CD4-positive, alpha-beta T cell treated with Interleukin-4 for 4 hours (primary cell): ENCODE results near the gene SCG5.

Experiments
- DNase-seq: peaks from one replicate; pipeline ENCODE4 v3.0.0-alpha.2; 2020

Gene SCG5

DNA sequence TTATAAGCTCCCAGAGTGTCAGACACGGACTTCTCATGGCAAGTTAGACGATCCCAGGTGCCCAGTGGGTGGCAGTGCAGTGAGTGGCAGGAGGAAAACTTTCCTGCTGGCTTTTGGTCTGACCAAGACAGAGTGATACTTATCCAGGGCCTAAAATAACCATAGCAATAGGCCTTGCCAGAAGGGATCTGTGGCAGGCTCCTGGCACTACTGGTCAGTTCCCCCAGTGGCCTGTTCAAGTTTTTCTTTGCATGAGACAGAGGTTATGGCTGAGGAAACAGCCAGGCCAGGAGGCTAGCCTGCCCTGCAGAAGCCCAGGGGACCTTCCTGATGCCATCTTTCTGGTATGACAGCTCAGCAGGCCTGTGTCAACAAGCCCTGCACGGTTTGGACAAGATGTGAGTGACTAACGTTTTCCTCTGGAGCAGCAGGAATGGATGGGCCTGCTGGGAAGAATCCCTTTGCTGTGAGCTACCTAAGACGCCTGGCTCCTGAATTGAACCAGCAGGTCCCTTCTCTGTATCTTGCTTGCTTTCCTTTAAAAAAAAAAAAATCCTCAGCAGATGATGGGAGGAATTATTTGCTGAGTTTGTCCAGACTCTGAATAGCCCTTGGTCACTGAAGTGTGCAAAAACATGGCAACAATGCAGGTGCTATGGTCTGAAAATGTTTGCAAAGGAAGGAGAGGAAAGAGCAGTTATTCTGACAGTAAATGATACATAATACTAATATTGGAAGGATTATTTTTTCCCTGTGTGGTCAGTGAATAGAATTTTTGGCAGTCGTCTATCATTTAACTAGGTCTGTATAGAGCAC is 18.0 kb downstream of the SCG5 start:
- no peak for DNase-seq

DNA sequence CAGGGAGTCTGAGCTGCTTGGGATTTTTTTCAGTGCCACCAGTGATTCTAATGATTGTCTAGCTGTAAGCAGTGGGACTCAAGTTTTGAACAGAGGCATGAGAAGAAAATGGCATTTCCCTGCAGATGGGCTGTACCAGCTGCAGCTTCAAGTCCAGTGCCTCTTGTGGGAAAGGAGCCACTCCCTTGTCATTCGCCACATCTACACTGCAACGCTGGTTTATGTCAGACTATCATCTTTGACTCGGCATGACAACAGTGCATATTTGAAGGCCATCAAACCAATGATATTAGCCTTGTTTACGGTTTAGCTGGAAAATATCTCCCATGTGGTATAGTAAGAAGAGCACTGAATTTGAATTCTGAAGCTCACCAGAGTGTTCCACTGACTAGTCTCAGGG is 22.2 kb downstream of the SCG5 start:
- DNase-seq: no peak

DNA sequence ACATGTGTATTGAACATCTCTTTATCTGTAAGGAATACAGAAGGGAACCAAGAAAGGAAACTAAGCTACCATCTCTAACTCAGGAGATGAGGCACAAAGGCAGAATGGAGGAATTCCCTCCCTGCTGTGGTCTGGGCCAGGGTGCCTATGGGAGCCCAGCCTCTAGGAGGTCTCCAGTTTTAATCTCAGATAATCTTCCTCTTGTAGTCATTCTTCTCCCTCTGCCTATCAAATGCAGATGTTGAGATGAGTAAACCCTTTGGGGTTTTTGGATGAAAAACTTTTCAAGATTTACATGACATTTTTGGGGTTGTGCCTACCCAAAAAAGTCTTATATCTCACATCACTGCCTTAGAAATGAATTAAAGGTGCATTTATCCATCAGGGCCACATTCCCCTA is 23.3 kb downstream of the SCG5 start:
- DNase-seq: no peak

DNA sequence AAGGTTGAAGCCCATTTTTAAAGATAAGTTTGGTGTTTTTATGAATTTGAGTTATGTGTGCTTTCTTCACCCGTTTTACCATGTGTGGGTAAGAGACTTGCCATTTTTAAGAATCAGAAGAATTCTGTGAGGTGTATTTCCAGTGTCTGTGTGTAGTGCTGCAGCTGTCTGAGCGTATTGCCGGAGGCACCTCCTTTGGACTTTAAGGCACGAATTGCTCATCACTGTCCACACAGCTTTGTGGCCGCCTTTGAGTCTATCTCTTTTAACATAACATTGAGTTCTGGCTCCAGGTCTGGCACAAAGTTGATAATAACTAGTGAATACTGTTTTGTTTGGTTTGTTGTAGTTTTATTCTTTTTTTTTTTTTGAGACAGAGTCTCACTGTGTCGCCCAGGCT is 25.8 kb downstream of the SCG5 start:
- DNase-seq: no peak

DNA sequence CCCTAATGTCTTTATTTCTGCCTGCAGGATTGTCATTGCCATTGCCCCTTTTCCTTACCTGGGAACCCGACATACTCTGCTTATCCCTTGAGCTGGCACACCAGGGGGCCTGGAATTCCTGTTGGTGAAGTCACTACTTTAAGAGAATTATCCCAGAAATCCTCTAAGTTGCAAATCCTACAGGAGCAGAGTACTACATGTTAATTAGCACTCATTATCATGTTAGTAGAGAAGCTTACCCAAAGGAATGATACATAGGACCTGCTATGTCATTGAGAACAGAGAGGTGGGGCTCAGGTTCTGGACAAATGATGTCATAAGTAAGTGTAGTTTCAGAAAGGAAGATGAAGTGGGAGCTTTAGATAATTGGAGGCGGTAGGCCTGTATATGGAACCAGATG is 27.4 kb downstream of the SCG5 start:
- no peak for DNase-seq

DNA sequence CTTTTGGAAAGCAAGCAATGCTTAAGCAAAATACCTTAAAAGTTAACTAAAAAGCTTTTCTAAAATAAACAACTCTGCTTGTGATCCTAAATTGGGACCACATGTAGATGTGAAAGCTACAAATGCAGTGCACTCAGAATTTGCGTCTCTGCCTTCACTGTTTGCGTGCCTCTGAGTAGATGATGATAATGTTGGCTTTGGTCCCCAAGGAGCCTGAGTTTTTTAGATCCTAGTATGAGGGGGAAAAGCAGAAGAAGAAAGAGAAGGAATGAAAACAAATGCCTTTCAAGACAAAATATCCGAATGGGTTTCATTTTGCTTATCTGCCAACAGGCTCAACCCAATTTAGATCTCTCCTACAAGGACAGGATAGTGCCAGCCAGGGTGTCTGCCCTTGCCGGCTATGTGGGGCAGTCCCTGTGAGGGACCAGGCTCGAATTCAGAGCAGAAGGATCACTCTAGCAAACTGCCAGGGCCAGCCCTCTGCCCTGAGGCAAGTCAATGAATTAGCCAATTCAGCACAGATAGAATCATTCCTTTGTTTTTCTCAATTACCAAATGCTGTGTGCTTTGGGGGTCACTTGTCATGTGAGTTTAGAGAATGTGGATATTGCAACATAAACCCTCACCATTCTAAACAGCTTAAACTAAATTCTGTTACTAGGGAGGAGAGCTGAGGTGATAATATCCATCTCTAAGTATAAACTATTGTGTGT is 28.5 kb downstream of the SCG5 start:
- no peak for DNase-seq

DNA sequence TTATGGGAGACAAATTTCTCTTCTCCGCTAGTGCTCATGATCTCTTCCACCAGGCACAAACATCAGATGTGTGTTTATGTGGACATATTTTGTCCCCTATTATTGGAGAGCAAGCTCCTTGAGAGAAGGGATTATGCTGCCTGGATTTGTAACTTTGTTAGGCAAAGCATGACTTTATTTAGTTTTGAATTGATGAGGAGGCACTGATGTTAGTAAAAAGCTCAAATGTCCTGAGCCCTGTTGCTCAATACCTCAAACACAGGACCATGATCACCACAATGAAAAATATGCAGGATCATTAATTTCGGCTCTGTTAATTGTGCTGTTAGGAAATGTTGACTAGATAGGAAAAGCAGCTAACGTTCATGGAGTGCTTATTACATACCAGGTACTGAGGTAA is 29.1 kb downstream of the SCG5 start:
- no peak for DNase-seq

DNA sequence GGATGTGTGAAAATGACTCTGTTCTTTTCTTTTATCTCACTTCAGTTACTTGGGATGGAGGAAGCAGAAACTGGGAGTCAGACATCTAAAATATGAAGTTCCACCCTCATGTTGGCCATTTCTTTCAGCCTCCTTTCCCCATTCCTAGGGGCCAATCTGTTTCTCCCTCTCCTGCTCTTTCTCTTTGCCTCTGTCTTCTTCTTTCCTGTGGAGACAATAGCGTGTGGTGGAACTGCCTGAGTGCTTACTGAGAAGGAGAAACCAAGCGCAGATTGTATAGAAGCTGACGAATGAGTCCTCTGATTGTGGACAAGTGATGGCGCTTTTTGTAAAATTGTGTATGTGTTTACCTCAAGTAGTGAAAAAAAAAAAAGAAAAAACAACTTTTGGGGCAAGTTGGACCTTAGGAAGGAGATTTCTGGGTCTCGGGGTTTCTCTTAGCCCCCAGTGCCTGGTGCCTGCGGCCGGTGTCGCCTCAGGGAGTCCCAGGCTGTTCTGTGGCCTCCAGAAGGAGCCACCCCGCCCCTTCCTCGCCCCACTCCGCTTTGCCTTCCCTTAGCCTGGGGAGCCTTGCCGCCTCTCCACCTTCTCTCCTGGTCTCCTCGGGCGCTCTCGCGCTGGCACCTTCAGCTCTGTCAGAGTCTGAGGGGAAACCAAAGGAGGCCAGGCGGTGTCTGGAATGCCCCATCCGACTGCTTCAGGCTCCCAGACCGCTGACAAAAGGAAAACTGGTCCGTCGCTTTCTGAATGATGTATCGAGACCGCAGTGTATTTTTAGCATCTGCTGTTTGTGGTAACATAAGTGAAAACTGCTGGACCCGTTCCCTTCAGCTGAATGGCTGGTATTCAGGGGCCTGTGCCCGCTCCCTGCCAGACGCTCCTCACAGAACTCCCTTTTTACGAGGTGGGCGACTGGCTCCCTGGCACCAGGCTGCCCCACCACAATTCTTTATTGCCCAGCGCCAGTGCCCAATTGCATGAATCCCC is 30.1 kb downstream of the SCG5 start:
- DNase-seq: no peak

DNA sequence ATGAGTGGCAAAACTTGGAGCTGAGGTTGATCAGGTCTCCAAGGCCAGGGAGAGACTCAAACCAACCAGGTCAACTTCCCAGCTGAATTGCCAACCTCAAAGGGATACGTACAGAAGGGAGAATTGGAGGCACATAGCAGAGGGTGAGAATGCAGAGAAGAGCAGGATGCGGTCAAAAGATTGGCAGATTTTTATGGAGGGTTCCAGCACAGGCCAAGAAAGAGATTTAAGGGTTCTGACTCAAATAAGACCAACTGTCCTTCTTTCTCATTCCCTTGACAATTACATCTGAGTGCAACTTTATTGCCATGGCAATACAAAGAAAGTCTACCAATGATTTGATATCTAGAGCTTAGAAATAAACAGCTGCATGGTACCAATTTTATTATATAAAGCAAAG is 33.2 kb downstream of the SCG5 start:
- DNase-seq: no peak

DNA sequence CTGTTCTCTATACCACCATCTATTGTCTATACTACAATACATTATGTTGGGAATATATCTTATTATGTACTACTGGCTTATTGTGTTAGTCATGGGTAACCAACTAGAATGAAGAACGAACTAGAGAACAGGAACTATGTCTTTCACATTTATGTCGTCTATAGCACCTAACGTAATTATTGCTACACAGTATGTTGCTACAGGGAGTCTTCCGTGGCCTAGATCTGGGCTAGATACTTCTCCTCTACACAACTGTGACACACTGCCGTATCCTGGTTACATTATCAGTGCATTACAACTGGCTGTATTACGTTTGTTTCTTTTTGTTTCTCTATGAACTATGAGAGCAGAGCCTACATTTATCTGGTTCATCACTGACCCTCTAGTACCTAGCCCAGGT is 34.0 kb downstream of the SCG5 start:
- no peak for DNase-seq

DNA sequence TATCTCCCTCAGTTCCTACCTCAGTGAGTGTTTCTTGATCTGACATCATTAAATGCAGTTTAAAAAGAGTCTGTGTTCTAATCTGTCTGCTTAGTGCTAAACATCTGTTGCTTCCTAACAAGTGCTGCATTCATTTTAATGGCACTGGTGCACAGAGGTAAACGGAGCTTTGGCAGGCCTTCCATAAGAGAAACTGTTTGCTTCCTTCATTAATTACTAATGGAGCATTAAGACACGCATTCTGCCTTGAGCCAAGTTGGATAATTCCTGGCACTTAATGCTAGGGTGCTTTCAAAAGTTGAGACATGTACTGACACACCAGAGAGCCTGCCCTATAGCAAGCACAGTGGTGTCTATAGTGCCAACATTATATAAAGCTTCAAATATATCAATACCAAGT is 34.7 kb downstream of the SCG5 start:
- no peak for DNase-seq

DNA sequence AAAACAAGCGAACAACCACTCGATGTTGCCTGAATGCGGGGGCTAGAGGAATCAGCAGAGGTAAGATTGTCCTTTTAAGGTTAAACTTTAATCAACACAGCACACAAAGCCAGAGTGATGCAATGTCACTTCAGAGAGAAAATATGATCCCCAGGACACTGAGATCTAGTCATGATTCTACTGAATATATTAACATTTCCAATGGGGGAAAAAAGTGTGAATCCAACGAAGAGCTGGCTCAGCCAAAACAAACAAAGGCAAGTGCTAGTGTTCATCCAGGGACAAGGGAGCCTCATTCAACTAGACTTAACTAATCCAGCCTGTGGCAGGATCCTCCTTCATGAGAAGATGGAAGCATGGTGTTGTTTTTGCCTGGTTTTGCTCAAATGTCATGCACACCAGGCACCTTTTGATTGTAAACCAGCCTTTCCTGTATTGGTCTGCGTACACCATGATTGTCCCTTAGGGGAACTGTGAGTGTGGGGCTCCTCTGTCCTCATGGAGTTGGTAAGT is 35.8 kb downstream of the SCG5 start:
- no peak for DNase-seq

DNA sequence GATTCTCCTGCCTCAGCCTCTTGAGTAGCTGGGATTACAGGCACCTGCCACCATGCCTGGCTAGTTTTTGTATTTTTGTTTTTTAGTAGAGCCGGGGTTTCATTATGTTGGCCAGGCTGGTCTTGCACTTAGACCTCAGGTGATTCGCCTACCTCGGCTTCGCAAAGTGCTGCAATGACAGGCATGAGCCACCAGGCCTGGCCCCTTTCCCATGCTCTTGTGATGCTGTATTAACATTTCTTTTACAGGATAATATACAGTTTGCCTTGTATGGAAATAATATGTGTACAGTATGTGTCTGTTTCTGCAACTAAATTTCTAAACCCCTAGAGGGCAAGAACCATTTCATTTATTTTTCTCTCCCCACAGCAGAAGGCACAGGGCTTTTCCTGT is 37.8 kb downstream of the SCG5 start:
- no peak for DNase-seq

DNA sequence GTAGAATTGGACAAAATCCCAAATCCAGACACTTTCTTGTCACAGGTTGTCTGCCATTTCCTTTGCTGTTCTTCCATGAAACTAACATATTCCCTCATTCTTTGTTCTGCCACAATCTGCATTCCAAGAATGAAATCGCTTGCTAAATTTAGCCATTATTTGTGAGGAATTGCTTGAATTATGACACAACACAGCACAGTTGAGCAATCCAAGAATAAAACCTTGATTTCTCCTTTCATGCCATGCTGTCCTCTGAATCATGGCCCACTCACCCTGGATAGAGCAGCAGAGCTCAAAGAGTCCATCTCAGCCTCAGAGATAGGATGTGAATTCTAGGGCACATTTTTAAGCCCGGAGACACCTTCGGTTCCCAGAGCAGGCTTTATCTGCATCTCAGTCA is 41.1 kb downstream of the SCG5 start:
- DNase-seq: no peak

DNA sequence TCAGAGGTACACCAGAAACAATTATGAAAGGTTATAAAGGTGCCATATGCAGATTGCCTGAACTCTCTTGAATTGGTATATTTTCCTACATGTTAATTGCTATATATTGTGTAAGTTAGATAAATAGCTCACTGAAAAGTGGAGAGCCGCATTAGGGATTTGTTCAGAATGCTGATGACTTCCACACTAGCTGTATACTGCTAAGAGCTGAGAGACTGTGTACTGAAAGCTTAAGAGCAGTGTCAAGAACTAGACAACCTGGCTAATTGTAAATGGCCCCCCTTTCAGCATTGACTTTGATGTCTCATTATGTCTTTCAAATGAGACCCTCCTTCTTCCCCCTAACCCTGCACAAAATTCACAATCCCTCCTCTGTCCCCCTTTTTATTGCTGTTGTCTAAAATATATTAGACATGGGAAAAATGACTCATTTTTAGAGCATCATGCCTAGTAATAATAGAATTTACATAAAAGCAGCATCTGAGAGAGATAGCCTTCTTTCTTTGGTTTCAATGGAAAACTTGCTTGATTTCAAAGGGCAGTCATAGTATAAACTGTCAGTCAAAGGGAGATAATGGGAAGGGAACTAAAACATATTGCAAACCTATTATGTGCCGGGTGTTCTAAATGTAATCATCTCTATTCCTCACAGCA is 41.6 kb downstream of the SCG5 start:
- no peak for DNase-seq

DNA sequence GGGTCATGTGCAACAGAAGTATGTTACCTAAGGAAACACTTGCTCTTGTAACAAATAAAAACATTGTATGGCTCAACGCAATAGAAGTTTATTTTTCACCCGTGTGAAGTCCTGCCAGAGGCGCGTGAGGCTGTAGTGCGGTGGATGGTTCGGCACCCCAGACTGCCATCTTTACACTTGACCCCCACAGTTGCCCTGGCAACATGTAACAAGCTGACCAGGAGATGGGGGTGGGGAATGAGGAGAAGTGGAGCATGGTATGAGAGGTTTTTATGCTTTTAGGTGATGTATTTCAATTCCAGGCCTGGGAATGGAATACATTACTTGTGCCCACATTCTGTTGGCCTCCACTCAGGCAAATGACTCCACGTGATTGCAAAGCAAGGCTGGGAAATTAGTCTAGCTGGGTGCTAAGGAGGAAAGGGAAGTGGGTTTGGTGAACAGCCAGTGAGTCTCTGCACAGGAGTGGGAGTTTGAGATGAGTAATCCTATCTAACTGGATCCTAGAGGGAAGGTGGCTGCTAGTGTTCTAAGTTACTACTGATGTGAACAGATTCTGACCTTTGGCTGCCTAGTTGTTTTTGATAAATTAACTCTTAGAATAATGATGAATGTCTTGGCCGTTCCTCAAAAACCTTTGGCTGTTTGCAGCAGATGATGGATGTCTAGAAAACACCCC is 42.5 kb downstream of the SCG5 start:
- DNase-seq: no peak

DNA sequence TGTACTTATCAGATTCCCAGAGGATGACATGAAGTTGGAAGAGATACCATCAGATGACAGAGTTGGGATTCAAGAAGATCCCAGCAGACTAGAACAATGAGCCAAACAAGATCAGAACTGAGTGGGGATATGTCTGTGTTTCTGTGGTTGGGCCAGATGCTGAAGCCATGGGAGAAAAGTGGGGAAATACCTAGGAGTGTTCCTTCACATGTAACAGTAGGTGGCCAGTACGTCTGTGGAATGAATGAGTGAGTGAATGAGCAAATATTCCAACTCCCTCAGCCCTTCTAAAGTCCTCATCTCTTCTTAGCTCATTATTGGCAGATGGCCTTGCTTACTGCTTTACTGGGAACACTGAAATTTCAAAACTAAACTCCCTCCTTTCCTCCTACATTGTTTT is 44.1 kb downstream of the SCG5 start:
- no peak for DNase-seq

DNA sequence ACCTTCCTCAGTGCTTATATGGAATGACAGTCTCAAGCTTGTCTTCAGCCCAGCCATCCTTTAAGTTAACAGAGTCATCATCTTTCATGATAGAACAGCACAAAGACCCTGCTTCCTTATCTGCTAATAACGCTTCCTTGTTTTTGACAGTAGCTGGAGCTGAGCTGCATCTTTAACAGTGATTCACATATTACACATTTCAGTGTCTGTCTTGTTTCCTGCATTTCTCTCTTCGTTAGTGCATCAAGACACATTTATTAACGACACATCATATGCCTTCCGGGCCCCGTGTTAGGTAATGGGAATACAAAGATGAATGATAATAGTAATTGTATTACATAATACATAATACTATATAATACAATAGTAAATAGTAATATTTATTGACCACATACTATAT is 46.0 kb downstream of the SCG5 start:
- DNase-seq: no peak

DNA sequence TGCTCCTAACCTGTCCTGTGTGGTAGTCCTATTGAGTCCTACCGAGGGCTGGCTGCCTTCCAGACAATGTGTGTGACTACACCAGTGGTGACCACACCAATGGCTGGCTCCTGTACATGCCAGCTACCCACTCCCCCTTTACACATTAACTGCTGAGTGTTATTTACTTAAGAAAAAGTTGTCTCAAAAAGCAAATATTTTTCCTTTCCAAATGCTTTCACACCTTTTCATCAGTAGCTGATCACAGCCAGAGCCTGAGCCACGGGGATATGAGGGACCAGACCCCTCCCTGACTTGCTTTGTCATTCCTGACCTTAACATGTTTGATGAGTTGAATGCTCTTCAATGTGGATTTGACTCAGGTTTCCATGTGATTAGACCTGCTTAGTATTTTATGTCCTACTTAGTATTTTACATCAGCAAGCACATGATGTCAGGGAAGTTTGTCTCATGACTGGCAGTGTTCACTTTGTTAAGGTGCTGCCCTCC is 46.7 kb downstream of the SCG5 start:
- DNase-seq: no peak

DNA sequence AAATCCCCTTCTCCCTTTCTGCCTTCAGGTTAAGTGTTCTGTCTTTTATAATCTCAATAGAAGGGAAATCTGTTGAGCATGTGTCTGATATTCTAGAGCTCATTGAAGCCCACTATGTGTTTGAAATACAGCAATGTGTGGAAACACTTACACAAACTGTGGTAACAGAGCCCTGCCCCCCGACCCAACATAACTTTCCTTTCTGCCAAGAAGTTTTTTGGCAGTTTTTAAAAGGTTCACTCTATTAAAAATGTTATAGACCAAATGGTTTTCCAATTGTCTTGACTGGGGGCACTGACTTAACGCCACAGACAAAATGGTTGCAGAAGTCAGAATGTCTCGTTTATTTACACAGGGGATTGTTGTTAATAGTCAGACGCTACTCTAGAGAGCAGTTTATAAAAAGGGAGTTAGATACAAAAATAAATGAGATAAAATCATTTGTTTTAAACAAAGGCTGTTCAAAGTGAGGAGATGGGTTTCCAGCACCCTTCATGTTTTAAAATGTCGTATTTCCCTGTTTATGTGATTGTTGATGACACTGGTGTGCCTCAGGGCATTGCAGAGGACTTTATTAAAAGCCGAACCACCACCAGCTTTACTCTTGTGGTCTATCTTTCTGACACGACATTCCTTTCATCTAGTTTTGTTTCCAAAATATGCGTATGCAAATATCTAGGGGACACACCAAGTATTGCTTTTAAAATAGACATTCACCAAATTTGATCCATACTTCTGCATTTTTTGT is 49.6 kb downstream of the SCG5 start:
- DNase-seq: no peak

DNA sequence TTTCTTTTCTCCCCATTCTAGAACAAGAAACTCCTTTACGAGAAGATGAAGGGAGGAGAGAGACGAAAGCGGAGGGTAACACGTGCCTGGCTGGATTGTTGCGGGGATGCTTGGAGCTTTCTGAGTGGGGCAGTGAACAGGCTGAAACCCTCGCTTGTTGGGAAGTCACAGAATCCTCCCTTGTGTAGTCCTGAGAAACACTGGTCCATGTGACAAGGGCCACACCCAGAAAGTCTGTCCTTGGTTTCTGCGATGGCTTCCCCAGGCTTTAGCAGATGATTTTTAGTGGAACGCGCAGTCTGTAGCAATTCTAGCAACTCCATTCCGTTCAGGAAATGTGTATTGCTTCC is 50.2 kb downstream of the SCG5 start:
- DNase-seq: no peak
